HG03064 (cell line): ENCODE data around the gene MPLKIP.
"Not testable (repeated sequence)": the region's sequence is repeated elsewhere in the genome, so short reads cannot be mapped to it uniquely, and the experiment has no call there.

ENCODE experiments used
- ATAC-seq: cut with Tn5 transposase; IDR thresholded peaks from one replicate; pipeline ENCODE4 v1.9.1; 2021; ENCODE audit warnings: low read depth; ENCODE audit not compliant: unreplicated experiment

MPLKIP gene

DNA sequence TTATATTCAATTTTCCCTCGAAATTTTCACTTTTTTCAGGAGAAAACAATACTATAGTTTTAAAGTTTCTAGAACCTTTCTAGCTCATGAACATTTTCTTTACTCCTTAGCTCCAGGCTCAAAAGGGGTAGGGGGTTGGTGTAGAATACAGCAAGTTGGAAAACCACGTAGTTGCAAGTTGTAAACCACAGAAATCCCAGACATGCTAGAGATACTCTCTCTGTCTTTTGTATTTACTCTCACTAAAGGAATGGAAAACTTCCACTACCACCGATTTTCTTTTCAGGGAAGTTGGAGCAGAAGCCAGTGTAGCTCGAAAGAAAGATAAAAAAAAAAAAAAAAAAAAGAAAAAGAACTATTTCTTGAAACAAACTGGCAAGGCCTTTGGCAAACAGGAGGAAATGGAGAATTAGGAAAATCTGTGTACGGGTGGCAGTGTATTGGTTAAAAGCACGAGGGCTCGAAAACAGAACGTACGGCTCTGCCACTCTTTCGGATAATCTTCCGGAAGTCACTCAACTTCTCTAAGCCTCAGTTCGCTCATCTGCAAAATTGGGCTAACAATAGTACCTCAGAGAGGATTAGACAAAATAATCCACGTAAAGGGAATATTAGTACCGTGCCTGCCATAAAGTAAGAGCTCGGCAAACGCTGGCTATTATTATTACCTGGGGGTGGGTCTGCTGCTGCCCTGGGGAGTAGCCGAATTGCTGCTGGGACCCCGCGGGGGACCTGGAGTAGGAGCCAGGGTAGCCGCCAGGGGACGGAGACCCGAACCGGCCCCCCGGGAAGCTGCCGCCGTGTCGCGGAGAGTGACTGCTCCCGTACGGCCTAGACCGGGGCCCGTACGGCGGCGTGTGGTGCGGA, 628 bp downstream of the MPLKIP start:
- ATAC-seq, result peak; percentile 44

DNA sequence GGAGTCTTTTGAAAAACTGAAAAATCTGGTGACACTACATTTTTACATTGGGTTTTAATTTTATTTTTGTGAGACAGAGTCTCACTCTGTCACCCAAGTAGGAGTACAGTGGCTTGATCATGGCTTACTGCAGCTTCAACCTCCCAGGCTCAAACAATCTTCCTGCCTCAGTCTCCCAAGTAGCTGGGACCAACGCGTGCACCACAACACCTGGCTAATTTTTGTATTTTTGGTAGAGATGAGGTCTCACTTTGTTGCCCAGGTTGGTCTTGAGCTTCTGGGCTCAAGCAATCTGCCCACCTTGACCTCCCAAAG, 11.5 kb downstream of the MPLKIP start:
- ATAC-seq, result no peak

DNA sequence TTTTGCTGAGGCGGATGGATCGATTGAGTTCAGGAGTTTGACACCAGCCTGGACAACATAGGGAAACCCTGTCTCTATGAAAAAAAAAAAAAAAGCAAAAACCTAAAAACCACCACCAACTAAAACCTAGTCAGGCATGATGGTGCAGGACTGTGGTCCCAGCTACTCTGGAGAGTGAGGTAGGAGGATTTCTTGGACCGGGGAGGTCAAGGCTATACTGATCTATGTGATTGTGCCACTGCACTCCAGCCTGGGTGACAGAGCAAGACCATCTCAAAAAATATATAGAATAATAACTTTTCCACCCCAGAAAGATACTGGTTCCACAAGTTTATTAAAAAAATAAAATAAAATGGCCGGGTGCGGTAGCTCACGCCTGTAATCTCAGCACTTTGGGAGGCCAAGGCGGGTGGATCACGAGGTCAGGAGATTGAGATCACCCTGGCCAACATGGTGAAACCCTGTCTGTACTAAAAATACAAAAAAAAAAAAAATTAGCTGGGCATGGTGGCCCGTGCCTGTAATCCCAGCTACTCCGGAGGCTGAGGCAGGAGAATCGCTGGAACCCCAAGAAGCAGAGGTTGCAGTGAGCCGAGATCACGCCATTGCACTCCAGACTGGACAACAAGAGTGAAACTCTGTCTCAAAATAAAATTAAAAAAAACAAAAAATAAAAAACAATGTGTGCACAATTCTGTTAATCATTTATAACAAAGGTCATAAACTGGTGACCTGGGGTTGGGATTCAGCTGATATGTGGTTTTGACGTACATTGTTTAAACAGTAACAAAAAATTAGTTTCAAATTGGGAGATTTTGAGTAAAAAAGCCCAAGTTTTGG, 12.1 kb downstream of the MPLKIP start:
- not testable (repeated sequence) for ATAC-seq

DNA sequence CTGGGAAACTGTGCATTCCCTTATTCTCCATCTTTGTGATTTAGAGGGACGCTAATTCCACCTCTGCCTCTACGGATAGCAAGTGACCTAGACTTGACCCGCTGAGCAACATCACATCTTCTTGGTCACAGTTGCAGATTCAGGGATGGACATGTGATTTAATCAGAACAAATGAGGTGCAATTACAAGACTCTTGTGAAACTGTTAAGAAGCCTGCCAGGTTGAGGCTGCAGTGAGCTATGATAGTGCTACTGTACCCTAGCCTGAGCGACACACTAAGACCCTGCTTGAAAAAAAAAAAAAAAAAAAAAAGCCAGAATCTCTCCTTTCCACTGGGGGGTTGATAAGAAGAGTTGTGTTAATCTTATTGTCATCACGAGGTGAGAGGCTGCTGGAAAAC, 14.4 kb downstream of the MPLKIP start:
- no peak for ATAC-seq

DNA sequence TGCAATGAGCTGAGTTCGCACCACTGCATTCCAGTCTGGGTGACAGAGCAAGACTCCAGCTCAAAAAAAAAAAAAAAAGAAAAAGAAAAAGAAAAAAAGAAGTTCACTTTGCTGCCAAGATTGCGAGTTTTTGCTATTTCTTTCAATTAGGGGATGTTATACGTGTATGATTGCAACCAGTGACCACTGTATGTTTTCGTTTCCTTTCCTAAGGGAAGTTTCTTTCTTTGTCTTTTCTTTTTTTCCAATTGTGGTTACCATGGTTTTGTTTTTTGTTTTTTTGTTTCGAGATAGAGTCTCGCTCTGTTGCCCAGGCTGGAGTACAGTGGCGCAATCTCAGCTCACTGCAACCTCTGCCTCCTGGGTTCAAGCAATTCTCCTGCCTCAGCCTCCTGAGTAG, 16.2 kb downstream of the MPLKIP start:
- ATAC-seq, result not testable (repeated sequence)

DNA sequence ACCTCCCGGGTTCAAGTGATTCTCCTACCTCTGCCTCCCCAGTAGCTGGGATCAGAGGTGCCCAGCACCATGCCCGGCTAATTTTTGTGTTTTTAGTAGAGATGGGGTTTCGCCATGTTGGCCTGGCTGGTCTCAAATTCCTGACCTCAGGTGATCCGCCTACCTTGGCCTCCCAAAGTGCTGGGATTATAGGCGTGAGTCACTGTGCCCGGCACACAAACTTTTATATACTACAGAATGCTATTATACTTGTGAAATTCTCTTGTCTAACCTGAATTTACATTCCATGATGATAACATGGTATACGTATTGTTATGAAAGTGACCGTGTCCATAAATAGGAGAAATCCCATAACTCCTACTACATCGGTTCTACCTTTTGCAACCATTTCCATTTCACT, 17.2 kb downstream of the MPLKIP start:
- not testable (repeated sequence) for ATAC-seq

DNA sequence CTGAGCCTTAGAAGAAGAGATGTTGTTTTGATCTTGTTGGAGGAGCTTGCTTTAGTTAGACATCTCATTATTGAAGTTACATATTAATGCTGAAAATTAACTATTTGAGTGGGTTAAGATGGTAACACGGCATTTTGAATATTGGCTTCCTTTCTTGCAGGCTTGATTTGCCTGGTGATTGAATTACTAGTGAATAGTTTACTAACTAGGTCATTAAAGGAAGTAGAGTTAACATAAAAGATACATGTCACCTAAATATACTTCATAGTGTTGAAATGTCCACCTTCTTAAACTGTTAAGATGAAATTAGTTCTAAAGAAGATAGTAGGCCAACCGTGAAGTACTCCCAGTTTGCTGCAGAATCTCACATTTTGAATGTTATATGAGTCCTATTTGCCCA, 18.5 kb downstream of the MPLKIP start:
- ATAC-seq, result no peak

DNA sequence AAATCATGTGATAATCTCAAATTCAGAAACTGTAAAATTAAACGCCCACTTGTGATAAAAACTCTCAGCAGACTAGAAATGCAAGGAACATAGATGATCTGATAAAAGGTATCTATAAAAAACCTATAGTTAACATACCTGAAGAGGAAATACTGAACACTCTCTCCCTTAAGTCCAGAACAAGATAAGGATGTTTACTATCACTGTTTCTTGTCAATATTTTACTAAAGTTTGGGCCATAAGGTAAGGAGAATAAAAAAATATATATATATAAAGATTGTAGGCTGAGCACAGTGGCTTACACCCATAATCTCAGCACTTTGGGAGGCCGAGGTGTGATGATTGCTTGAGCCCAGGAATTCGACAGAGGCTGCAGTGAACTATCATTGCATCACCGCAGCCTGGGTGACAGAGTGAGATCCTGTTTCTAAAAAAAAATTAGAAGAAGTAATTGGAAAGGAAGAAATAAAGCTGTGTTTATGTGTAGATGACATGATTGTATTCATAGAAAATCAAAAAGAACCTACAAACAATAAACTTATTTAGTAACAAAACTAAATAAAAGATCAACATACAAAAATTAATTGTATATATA, 28.4 kb downstream of the MPLKIP start:
- no peak for ATAC-seq

DNA sequence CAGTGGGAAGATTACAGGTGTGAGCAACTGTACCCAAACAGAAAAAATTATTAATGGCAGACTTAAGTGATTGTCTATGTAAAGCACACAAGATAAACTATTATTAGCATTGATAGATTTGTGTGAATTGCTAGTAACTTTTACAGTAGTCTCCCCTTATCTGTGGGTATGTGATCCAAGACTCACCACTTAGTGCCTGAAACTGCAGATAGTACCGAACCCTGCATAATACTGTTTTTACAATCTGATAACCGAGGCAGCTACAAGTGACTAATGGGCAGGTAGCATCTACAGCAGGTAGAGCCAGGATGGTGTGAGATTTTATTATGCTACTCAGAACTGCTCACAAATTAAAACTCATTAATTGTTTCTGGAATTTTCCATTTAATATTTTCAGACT, 31.5 kb downstream of the MPLKIP start:
- ATAC-seq, result no peak

DNA sequence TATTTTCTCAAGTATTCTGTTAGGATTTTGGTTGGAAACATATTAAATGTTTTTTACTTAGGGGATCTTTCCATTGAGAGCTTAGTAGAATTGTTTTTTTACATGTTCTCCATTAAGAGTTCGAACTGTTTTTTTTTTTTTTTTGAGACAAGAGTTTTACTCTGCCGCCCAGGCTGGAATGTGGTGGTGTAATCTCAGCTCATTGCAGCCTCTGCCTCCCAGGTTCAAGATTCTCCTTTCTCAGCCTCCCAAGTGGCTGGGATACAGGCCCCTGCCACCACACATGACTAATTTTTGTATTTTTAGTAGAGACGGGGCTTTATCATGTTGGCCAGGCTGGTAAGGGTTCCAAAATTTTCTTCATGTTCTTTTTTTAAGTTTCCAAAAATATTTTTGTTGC, 33.2 kb downstream of the MPLKIP start:
- ATAC-seq, result no peak

DNA sequence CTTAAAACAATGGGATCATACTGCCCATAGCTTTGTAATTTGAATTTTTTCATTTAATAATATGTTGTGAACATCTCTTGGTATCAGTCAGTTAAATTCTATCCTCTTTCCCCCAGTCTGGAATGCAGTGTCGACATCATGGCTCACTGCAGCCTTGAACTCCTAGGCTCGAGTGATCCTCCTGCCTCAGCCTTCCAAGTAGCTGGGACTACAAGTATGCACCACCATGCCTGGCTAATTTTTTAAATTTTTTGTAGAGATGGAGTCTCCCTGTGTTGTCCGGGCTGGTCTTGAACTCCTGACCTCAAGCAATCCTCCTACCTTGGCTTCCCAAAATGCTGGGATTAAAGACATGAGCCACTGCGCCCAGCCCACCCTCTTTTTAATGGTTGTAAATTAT, 34.6 kb downstream of the MPLKIP start:
- ATAC-seq, result no peak

DNA sequence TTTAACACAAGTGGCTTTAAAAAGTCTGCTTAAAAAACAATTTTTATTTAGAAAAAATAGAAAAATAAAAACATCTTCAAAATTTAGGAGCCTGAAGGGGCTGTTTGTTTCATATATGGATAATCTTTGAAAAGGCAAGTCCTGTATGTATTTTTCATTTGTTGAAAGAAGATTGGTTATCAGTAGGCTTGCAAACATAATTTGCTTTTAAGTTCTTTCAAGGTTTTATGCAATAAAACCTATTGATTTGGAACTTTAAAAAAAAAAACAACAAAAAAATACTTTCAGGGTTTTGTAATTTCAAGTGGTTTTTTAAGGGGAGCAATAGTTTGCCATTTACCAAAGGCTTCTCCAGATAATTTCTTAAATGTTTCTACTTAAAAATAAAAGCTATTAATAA, 35.6 kb downstream of the MPLKIP start:
- ATAC-seq, result no peak

DNA sequence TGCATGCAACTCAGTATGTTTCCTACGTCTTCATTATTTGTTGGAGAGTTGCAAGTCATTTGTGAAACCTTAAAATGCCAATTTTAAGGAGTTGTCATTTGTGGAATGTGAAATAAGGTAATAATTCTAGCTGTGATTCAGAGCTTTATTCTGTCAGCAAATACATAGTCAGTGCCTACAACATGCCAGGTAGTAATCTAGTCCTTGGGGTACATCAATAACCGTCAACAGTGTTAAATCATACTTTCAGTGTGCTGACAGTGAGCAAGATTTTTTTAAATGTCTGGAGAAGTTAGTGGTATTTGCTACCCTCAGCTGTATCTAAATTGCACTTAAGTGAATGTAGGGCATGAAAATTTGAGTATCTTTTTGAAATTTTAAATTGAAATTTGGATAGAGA, 36.7 kb downstream of the MPLKIP start:
- ATAC-seq, result no peak

DNA sequence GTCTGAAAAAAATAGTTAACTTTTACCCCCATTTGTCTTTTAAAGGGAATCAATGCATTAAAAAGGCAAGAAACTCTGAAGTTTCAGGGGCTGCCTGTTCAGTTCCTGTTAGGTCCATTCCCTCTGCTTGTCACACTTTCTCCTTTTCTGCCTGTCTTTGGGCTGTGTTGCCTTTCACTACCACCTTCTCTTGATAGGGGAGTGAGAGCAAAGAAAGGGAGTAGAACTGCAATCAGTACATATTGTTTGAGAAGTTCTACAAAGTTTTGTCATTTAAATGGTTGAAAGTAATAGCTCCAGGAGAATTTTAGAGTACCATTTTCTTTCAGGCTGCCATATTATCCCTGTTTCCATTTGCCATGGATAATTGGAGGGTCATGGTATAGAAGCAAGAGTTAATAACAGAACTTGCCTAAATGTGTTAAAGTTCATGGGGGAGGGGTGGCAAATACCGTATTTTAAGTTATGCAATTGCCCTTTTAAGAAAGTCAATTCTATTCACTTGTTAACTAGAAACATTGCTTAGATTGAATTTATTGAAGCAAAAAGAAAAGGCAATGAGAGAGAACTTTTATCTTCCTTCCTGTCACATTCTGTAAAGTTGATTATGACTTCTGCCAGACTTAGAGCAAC, 38.6 kb downstream of the MPLKIP start:
- no peak for ATAC-seq

DNA sequence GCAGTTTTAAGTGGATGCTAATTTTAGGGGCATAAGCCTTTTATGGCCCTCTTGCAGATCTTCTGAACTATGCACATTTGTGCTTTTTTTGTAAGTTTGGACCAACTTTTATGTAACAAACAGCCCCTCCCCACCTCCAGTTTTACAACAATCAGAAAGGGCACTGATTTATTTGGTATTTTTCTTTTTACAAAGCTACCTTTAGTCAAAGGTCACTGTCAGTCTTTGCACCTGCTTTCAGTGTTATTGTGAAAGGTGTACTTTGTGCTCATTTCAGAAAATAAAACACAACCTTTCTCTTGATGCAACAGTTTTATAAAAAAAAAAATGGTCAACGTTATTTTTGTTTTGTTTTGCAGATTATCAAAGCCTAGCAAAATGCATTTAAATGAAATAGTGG, 39.2 kb downstream of the MPLKIP start:
- no peak for ATAC-seq

DNA sequence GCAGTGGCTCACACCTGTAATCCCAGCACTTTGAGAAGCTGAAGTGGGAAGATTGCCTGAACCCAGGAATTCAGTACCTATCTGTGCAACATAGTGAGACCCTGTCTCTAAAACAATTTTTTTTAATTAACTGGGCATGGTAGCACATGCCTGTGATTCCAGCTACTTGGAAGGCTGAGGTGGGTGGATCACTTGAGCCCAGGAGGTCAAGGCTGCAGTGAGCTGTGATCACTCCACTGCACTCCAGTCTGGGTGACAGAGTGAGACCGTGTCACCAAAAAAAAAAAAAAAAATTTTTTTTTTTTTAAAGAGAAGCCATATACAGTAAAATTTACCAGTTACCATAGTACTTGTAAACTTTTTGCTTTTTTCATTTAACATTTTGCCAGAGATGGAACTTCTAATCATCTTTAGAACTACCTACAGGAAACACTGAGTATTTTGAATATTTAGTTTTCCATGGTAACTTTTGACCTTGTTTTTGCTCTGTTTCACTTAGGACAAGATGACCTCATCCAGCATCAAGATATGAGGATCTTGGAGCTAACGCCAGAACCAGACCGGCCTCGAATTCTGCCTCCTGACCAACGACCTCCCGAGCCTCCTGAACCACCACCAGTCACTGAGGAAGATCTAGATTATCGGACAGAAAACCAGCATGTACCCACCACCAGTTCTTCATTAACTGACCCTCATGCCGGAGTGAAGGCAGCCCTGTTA, 40.6 kb downstream of the MPLKIP start:
- ATAC-seq, result no peak

DNA sequence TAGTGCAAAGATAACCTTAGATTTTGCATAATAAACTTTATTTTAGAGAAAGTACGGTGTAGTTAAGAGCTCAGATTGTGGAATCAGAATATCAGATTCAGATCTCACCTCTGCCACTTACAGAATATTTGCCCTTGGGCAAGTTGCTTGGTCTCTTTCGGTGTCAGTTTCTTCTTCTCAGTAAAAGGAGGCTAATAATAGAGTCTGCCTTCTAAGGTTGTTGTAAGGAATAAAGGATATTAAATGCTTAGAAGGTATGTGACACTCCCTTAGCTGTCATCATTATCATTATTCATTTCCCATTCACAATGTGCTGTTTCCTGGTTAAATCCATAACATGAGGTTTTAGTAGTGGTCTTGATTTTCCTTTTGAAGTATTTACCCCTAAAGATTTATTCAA, 42.2 kb downstream of the MPLKIP start:
- ATAC-seq, result no peak

DNA sequence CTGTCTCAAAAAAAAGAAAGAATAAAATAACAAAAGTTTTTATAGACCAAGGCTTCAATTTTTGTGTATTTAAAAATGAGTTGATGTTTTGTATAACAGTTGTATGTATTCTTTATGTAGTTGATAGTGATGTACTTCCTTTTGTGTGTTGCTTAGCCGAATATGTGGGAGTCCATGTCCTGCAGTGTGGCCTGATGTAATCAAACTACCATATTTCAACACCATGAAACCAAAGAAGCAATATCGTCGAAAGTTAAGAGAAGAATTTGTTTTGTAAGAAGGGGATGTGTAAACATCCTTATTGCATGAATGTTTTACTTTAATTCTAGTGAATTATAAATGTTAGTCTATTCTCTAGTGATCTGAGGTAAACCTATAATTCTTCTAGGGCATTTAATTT, 56.6 kb downstream of the MPLKIP start:
- ATAC-seq, result no peak
